ENCODE results near the gene C1orf210.

C1orf210 gene

DNA sequence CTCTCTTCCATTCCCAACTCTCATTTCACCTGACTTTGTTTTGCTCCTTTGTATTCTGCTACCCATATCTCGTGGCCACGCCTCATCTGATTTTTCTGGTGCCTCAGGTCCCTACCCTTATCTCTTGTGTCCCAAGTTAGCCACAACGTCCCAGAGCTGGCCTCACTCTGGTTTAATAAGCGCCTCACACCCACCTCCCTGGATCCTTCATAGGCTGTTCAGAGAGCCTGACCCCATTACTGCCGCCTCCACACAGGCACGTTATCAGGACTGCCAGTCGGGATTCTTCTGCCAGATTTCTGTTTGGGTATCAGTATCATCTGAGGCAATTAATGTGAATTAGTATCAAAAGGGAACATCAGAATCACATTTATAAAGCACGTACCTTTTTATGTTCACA, 50.3 kb downstream of the C1orf210 start:
- no peak overlapping the region for H3K27ac ChIP-seq
- H3K9ac ChIP-seq (ENCODE audit: insufficient read length) = no peak overlapping the region
- no peaks in the 10 kb centered on the region for H3K36me3 ChIP-seq (ENCODE audit: insufficient read depth, low read length)
- no peak overlapping the region for H3K4me3 ChIP-seq
- H3K9me3 ChIP-seq (ENCODE audit: low read depth, low read length) = no peaks in the 10 kb centered on the region
- TF ChIP-seq EZH2 (IDR thresholded peaks at IDR 0.05) = no peak
- no peak for TF ChIP-seq POLR2AphosphoS5 (IDR thresholded peaks at IDR 0.05; ENCODE audit: borderline replicate concordance, low read depth, low read length)
- no peak for TF ChIP-seq FOXP2 (optimal IDR thresholded peaks at IDR 0.05; ENCODE audit: control extremely low read depth, extremely low read length, insufficient read depth)
- no peak for DNase-seq (ENCODE audit: low read depth, low spot score)

DNA sequence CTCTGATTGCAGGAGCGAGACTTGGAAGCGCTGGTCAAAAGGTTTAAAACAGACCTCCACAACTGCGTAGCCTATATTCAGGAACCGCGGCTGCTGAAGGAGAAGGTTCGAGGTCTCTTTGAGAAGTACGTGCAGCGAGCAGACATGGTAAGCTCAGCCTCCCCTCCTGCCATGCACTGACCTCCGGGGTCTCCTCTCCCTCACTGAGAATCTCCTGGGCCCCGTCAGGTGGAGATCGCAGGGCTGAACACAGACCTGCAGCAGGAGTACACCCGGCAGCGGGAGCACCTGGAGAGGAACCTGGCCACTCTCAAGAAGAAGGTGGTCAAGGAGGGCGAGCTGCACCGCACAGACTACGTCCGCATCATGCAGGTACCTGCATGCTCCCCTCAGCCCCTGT, 51.1 kb downstream of the C1orf210 start:
- H3K9ac ChIP-seq (ENCODE audit: insufficient read length) = no peak overlapping the region
- no peaks in the 10 kb centered on the region for H3K9me3 ChIP-seq (ENCODE audit: low read depth, low read length)
- TF ChIP-seq FOXP2 (optimal IDR thresholded peaks at IDR 0.05; ENCODE audit: control extremely low read depth, extremely low read length, insufficient read depth) (no peak), POLR2AphosphoS5 (IDR thresholded peaks at IDR 0.05; ENCODE audit: borderline replicate concordance, low read depth, low read length) (no peak), EZH2 (IDR thresholded peaks at IDR 0.05) (no peak)

DNA sequence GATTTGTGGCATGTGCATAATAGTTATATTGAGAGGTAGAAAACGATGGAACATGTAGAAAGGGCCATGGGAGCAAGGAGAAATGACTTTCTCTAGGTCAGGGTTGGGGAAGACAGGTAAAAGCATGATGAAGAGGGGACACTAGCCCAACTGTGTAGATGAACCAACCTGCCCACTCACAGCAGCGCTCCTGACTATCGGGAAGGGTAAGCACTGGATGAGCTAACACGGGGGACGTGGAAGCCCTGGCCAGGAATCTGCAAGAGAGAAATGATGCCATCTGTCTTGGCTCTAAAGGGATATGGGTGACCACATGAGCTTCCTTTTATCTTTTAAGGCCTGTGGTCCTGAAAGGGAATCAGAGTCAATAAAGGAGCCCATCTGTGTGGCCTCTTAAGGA, 51.8 kb downstream of the C1orf210 start:
- no peaks in the 10 kb centered on the region for H3K36me3 ChIP-seq (ENCODE audit: insufficient read depth, low read length)
- H3K9me3 ChIP-seq (ENCODE audit: low read depth, low read length) = no peaks in the 10 kb centered on the region
- TF ChIP-seq EZH2 (IDR thresholded peaks at IDR 0.05) = no peak
- no peak for TF ChIP-seq FOXP2 (optimal IDR thresholded peaks at IDR 0.05; ENCODE audit: control extremely low read depth, extremely low read length, insufficient read depth)
- no peak for TF ChIP-seq POLR2AphosphoS5 (IDR thresholded peaks at IDR 0.05; ENCODE audit: borderline replicate concordance, low read depth, low read length)
- no peak overlapping the region for H3K9ac ChIP-seq (ENCODE audit: insufficient read length)
- no peak overlapping the region for H3K27ac ChIP-seq
- no peak for DNase-seq (ENCODE audit: low read depth, low spot score)
- H3K4me3 ChIP-seq = no peak overlapping the region

More for the DNA sequence above, 51.1 kb downstream of the C1orf210 start:
- Histone ChIP-seq H3K36me3 (ENCODE audit: insufficient read depth, low read length) (no peaks in the 10 kb centered on the region), H3K27ac (no peak overlapping the region), H3K4me3 (no peak overlapping the region)
- no peak for DNase-seq (ENCODE audit: low read depth, low spot score)

DNA sequence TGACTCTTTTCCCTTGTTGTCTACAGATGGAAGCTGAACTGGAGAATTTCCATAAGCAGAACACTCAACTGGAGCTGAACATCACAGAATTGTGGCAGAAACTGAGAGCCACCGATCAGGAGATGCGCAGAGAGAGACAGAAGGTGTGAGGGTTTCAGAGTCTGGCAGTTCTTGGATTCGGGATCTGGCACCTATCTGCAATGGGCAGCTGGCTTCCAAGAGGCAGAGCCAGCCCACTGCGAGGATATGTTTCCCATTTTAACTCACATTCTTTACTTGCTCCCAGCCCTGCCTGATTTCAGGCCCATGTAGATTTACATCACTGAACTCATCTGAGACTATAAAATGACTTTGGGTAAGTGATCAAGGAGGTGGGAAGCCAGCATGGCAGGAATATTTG, 52.9 kb downstream of the C1orf210 start:
- H3K27ac ChIP-seq = no peak overlapping the region
- H3K4me3 ChIP-seq = no peak overlapping the region
- TF ChIP-seq EZH2 (IDR thresholded peaks at IDR 0.05) (no peak), POLR2AphosphoS5 (IDR thresholded peaks at IDR 0.05; ENCODE audit: borderline replicate concordance, low read depth, low read length) (no peak), FOXP2 (optimal IDR thresholded peaks at IDR 0.05; ENCODE audit: control extremely low read depth, extremely low read length, insufficient read depth) (no peak)
- no peak for DNase-seq (ENCODE audit: low read depth, low spot score)
- H3K9ac ChIP-seq (ENCODE audit: insufficient read length) = no peak overlapping the region
- no peaks in the 10 kb centered on the region for H3K9me3 ChIP-seq (ENCODE audit: low read depth, low read length)
- H3K36me3 ChIP-seq (ENCODE audit: insufficient read depth, low read length) = no peaks in the 10 kb centered on the region

DNA sequence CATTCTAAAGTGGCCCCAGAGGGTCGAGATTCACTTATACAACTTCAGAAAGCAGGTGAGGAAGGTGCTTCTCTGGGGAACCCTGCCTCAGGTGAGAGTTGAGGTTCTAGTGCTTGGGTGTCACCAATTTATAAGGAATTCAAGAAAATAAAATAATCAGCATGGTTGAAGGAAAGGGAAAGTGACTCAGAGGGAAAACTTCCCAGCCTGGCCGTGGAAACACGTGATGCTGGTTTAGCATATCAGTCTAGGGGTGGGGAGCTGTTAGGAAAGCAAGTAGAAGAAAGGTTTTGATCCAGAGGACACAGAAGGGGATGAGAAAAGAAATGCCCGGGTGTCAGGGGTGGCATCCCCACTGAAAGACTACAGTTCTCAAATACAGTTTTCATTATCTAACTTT, 53.3 kb downstream of the C1orf210 start:
- Histone ChIP-seq H3K9ac (ENCODE audit: insufficient read length) (no peak overlapping the region), H3K9me3 (ENCODE audit: low read depth, low read length) (no peaks in the 10 kb centered on the region), H3K4me3 (no peak overlapping the region), H3K36me3 (ENCODE audit: insufficient read depth, low read length) (no peaks in the 10 kb centered on the region), H3K27ac (no peak overlapping the region)
- TF ChIP-seq EZH2 (IDR thresholded peaks at IDR 0.05) = no peak
- no peak for TF ChIP-seq FOXP2 (optimal IDR thresholded peaks at IDR 0.05; ENCODE audit: control extremely low read depth, extremely low read length, insufficient read depth)
- no peak for TF ChIP-seq POLR2AphosphoS5 (IDR thresholded peaks at IDR 0.05; ENCODE audit: borderline replicate concordance, low read depth, low read length)
- DNase-seq (ENCODE audit: low read depth, low spot score) = no peak

Data from SK-N-MC (cell line).